HG02759 (cell line): ENCODE data around the gene NCOA5.
"Not testable (repeated sequence)": the region's sequence is repeated elsewhere in the genome, so short reads cannot be mapped to it uniquely, and the experiment has no call there.

Source experiments
- ATAC-seq: cut with Tn5 transposase; IDR thresholded peaks from one replicate; pipeline ENCODE4 v1.9.1; 2021; ENCODE audit warnings: mild to moderate bottlenecking, moderate library complexity; ENCODE audit not compliant: unreplicated experiment

The NCOA5 gene

DNA sequence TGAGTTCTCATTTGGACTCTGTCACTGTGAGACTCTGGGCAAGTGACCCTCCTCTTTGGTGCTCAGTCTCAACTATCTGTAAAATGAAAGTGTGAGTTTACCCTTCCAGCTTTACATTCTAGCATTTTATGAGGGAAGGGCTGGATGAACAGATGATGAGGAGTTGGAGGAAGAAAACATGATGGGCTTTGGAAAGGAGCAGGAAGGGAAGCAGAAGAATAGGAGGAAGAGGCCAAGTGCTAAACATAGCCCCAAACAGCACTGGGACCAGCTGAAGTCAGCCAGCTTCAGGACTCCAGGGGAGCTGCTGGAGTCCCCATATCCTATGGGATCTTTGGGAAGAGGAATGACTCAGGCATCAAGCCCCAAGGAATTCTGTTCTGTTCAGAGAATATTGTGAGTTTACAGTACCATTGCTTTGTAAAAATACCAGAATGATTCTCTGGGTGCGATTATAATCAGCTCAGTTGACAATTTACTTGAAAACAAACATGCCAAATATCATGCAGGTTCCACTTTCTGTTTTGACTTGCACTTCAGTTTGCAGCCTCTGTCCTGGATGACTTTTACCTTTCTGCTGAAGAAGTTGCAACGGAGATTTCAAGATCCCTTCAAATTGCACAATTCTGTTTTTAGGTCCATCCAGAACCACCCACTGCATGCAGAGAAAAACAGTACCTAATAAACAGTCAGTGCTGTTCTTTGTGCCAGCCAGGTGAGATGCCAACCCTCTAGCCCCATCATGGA lies 31.6 kb upstream of the NCOA5 start:
- no peak for ATAC-seq

DNA sequence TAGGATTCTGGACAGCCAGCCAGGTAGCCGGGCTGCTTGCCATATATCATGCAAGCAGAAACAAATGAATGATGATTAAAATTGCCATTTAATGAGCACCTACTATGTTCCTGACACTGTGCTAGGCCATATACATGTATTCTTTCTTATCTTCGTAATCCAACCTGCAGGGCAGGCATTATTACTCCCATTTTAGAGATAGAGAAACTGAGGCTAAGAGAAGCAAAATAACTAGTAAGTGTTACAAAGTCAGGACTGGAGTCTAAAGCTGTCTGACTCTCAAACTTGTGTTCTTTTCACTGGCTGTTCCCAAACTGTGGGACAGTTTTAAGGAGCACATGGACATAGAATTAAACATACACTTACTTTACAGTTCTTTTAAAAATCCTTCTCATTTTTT lies 30.4 kb upstream of the NCOA5 start:
- no peak for ATAC-seq

DNA sequence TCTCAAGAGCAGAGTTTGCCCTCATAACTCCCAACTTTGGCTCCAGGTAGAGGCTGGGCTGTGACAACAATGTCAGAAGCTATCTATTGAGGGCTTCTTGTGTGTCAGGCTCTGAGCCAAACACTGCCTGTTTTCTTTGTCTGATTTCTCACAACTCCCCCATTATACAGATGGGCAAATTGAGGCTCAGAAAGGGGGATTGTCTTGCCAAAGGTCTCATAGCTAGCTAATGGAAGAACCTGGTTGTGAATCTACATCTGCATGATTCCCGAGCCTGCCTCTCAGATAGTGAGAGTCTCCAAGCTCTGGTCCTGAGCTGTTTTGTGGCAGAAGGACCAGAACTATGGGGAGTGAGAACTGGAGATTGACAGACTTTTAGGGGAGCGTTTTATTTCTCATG lies 29.8 kb upstream of the NCOA5 start:
- no peak for ATAC-seq

DNA sequence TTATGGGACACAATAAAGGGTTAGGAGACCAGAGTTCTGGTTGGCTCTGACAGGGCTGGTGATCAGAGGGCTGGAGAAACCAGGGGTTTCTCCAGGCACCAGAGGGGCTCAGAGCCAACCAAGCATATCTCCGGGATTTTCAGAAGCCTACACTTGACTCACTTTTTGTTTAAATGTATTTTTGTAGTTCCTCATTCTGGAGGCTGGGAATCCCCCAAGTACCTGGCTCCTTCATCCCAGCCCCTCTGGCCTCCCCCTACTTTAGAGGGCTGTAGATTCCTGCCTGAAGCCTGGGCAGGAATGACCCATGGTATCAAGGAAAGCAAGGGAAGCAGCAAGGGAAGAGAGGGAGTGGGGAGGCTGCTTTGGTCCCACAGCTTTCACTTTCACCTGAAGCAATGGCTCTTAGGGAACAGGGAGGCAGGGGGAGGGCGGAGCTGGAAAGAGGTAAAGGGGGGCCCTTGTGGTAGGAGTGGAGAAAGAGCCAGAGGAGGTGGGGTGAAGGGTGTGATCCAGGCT lies 29.3 kb upstream of the NCOA5 start:
- ATAC-seq, result peak; percentile 33

DNA sequence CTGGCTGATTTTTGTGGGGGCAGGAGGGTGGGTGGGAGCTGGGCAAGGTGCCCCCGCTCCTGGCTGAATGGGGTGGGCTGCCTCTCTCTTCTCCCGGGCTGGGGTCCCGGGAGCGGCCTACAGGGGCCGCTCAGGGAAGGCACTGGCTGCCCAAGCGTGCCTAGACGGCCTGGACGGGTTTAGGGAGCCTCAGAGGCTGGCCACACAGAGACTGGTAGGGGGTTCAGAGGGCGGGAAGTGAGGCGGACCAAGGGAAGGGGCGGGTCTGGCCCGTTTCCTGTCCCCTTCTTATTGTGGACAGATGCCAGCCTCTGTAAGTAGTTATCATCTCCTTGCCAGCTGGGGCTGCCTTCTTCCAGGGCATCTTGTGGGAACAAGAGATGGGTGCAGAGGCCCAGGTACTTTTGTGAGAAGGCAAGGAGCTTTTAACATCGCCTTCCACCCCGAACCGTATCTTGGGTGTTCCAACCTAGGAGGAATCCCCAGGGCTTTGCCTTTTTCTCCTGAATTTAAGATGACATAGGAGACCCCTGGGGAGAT lies 28.8 kb upstream of the NCOA5 start:
- peak; percentile 49 for ATAC-seq

DNA sequence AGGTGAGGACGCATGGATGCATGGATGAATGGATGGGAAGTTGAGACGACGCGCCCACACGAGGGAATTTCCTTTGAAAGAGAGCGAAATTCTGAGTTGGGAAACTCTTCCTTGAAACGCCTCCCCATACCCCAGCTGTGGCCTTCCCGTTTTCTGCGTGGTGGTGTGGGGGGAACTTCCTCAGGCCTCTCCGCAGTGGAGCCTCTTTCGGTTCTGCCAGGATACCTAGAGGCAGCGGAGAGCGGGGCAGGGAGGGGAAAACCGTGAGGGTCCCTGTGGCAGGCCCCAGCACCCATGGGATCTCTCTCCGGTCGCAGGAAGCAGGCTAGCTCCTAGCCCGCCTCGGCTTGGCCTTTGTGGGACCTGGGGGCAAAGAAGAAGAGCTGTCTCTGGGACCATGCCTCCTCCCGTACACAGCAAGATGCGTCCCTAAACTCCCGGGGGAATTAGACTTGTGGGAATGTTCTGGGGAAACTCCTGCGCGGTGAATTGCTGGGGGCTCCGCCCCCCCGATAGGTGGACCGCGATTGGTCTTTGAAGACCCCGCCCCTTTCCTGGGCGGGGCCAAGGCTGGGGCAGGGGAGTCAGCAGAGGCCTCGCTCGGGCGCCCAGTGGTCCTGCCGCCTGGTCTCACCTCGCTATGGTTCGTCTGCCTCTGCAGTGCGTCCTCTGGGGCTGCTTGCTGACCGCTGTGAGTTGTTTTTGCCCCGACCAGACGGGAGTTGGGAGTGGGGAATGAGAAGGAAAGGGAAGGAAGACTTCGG lies 28.1 kb upstream of the NCOA5 start, which contains the start of gene CD40:
CD40 (plus strand) TSS at position 611 of the 764 bp plus-strand sequence; CDS start at position 641, 30 bp downstream.
- ATAC-seq, result peak; percentile 78

DNA sequence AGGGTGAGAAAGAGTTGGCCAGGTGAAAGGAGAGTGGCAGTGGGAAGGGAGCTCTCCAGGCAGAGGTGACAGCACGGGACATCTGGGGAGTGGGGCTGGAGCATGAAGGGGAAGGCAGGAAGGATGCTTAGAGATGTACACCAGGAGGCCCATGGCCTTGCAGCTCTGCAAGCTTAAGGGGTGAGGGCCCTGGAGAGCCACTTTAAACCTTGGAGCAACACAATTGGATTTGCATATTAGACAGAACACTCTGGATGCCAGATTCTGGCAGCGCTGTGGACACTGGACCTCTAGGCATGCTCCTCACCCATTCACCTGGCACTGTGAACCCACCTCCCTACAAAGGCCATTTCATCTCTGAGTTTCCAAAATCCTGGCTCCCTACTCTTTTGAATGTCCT lies 24.7 kb upstream of the NCOA5 start:
- ATAC-seq, result no peak

DNA sequence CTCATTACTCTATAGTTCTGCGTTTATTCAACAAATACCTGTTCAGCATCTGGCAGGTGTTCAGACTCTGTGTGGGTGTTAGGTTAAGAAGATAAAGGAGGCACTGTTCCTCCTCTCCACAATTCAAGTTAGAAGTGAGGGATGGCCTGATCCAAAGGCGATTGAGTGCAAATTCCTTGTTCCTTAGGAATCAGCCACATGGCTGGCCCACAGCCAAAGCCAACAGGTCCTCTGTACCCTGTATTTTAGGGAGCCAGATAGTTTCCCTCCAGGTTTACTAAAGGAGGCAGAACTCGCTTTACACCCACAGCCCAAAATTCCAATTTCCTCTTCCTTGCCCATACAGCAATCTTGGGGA lies 23.3 kb upstream of the NCOA5 start:
- no peak for ATAC-seq

DNA sequence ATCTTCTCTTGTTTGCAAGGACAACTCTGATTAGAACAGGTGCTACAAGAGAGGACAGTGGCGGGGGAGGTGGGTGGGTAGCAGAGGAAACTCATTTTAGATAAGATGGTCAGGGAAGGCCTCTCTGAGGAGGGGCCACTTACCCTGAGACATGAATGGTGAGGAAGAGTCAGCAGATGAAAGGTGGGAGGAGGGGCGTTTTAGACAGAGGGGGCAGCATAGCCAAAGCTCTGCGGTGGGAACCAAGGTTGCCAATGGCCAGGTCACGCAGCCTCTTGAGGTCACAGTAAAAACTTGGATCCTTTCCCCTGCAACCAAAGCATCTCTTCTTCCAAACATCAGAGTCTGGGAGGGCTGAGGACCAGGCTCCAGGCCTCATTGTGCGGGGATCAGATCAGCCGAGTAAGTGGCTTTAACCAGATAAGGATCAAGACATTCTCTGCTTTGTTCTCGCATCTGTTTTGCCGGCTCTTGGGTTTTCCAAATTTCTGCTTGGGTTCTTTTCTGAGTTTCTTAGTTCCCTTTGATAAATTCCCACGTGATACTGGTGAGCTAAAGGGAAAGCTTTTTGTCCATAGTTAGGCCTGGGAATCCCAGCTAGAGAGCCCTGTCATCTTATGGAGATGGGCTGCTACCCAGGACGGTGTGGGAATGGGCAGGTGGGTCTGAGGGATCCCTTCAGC lies 22.8 kb upstream of the NCOA5 start:
- no peak for ATAC-seq

DNA sequence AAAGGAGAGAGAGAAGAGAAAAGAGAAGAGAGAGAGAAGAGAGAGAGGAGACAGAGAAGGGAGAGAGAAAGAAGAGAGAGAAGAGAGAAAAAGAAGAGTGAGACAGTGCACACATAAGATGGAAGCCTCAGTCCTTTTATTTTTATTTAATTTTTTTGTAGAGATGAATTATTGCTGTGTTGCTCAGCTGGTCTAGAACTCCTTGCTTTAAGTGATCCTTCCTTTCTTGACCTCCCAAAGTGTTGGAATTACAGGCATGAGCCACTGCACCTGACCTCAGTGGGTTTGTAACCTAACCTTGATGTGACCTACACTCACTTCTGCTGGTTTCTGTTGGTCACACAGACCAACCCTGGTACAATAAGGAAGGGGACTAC lies 22.1 kb upstream of the NCOA5 start:
- no peak for ATAC-seq

DNA sequence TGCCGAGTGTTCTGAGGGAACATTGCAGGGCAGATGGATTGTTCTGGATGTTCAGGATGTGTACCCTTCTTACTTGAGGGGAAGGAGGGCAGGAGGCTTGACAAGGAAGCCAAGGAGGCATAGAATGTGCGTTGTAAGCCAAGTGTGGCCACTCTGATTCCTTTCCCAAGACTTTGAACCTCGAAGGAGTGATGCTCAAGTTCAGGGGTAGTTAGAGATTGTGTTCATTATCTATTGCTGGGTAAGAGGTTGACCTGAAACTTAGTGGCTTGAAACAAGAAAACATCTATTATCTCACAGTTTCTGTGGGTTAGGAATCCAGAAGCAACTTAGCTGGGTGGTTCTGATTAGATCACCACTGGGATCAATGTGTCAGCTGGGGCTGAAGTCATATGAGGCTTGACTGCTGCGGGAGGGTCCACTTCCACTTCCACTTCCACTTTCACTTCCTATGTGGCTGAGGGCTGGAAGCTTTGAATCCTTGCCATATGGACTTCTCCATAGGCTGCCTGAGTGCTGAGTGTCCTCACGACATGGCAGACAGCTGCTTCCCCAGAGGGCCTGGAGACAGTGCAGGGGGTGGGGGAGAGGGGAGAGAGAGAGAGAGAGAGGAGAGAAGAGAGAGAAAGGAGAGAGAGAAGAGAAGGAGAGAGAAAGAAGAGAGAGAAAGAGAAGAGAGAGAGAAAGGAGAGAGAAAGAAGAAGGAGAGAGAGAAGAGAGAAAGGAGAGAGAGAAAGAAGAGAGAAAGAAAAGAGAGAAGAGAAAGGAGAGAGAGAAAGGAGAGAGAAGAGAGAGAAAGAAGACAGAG lies 21.5 kb upstream of the NCOA5 start:
- peak; percentile 44 for ATAC-seq

DNA sequence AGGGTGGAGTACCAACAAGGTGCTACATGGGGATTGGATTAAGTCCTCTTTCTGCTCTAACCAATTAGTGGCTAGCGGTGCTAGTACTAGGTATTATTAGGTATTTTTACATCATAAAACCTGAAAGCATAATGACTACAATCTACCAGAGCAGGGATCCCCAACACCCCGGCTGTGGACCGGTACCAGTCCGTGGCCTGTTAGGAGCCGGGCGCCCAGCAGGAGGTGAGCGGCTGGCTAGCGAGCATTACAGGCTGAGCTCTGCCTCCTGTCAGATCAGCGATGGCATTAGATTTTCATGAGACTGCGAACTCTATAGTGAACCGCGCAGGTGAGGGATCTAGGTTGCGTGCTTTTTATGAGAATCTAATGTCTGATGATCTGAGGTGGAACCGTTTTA lies 19.2 kb upstream of the NCOA5 start:
- ATAC-seq, result no peak

DNA sequence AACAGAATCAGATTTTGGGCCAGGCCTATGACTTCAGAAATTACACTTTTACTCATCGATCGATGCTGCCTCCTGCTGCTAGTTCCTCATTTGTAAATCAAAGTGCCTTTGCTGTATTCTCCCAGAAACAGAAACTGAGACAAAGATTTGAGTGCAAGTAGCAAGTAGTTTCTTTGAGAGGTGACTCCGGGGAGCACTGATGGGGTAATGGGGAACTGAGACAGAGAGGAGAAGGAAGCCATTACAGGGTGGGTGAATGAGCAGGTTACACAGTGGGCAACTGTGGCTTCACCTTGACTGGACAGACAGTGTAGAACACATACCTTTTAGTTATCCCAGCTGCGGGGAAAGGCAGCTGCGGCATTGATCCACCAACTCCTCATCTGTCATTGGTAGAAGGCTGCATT lies 18.7 kb upstream of the NCOA5 start:
- ATAC-seq, result peak; percentile 84

DNA sequence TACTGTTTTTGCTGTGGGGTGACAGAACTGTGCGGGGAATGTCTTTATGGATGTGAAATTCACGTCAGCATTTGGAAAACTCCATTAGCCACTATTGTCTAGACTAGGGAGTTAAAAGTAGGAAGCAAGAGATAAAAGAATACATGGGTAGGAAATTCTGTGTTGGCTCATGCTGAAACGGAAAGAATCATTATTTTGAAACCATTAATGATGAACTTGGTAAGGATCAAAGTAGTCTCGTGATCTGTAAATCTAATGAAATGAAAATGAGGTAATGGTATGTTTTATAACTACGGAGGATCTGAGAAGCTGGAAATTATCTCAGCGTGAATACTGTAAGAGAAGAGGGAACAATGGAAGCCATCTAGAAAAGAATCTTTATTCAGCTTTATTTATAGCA lies 17.3 kb upstream of the NCOA5 start:
- ATAC-seq, result no peak

DNA sequence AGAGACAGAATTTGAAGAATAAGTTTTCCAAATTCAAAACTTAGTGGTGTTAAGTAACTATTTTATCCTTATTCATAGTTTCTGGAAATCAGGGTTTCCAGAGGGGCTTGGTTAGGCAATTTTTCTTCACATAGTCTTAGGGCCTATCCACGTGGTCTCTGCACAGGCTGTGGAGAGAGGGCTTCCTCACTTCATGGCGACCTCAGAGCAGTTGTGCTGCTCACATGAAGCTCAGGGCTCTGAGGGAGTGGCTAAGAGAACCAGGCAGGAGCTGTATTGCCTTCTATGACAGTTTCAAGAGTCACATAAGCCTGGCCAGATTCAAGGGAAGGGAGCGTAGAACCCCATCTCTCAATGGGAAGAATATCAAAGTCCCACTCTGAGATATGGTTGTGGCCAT lies 14.5 kb upstream of the NCOA5 start:
- no peak for ATAC-seq

DNA sequence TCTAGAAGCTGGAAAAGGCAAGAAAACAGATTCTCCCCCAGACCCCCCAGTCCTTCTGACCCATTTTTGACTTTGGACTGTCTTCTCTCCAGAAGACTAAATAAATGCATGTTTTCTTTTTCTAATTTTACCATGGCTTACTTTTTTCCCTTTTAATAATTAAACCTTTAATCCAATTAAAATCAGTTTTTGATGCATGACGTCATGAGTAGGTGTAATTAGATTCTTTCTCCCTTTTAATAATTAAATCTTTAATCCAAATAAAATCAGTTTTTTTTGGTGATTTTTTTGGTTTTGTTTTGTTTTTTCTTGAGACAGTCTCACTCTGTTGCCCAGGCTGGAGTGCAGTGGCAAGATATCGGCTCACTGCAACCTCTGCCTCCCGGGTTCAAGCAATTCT lies 13.2 kb upstream of the NCOA5 start:
- no peak for ATAC-seq

DNA sequence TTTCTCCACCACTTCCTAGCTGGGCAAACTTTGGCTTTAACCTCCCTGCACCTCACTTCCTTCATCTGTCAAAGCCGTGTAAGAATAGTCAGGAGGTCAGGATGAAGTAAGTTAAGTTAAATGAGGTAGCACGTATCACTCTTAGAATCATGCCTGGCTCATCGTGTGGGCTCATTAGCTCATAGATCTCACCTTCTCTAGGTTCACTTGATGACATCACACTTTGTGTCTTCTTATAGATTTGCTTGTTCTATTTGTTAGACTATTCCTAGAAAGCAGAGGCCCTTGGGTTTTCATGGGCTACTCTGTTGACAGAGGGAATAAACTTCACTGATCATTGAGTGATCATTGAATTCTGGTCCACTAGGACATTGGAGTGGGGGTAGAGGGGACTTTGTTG lies 12.2 kb upstream of the NCOA5 start:
- ATAC-seq, result no peak

DNA sequence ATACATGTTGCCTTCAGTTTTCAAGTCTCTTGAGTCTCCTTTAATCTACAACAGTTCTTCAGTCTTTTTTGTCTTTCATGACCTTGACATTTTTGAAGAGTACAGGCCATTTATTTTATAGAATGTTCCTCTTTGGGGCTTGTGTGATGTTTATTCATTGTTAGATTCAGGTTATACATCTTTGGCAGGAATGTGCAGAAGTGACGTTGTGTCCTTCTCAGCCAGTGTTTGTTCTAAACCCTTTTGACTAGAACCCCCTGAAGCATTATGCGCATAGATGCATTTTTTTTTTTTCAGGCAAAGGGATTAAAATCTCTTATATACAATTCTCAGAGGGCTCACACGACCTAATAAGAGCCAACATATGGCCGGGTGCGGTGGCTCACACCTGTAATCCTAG lies 11.2 kb upstream of the NCOA5 start:
- no peak for ATAC-seq

DNA sequence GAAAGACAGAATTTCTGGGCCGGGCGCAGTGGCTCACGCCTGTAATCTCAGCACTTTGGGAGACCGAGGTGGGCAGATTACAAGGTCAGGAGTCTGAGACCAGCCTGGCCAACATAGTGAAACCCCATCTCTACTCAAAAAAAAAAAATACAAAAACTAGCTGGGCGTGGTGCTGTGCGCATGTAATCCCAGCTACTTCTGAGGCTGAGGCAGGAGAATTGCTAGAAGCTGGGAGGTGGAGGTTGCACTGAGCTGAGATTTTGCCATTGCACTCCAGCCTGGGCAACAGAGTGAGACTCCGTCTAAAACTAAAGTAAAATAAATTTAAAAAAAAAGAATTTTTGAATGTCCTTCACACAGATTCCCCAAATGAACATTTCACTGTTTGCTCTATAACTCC lies 10.7 kb upstream of the NCOA5 start:
- not testable (repeated sequence) for ATAC-seq

DNA sequence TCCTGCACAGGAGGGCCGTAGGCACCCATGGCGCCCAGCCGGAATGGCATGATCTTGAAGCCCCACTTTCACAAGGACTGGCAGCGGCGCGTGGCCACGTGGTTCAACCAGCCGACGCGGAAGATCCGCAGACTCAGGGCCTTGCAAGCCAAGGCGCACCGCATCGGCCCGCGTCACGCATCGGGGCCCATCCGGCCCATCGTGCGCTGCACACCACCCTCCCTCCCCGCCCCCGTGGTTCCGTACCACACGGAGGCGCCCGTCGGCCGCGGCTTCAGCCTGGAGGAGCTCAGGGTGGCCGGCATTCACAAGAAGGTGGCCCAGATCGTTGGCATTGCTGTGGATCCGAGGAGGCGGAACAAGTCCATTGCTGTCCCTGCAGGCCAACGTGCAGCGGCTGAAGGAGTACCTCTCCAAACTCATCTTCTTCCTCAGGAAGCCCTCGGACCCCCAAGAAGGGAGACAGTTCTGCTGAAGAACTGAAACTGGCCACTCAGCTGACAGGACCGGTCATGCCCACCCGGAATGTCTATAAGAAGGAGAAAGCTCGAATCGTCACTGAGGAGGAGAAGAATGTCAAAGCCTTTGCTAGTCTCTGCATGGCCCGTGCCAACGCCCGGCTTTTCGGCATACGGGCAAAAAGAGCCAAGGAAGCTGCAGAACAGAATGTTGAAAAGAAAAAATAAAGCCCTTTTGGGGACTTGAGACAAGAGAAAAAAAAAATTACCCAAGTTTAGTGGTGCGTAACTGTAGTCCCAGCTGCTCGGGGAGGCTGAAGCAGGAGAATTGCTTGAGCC lies 9.9 kb upstream of the NCOA5 start:
- ATAC-seq, result no peak
